HG02623 (cell line): ENCODE results near the gene FZD8.

Source experiments
- ATAC-seq: cut with Tn5 transposase; IDR thresholded peaks from one replicate; pipeline ENCODE4 v1.9.1; 2021; ENCODE audit warnings: moderate library complexity; ENCODE audit not compliant: unreplicated experiment

FZD8 gene

GRCh38 chr10:35641676-35642034 is 441 bp downstream of the FZD8 start:
- peak; percentile 8 for ATAC-seq

- ATAC-seq, result no peak
These were observed 983 bp downstream of the FZD8 start for GRCh38 chr10:35640951-35641675.

- peak; percentile 27 for ATAC-seq
These were observed 1.6 kb downstream of the FZD8 start for GRCh38 chr10:35640474-35640873.

GRCh38 chr10:35639728-35640401 is 2.2 kb downstream of the FZD8 start:
- no peak for ATAC-seq

GRCh38 chr10:35639021-35639727 is 2.9 kb downstream of the FZD8 start:
- no peak for ATAC-seq

GRCh38 chr10:35638101-35638500 is 4.0 kb downstream of the FZD8 start:
- ATAC-seq, result no peak

- ATAC-seq, result no peak
These were observed 4.6 kb downstream of the FZD8 start for GRCh38 chr10:35637462-35637861.

GRCh38 chr10:35636956-35637355 is 5.1 kb downstream of the FZD8 start:
- no peak for ATAC-seq

- ATAC-seq, result peak; percentile 63
These were observed 6.5 kb downstream of the FZD8 start for GRCh38 chr10:35635576-35635975.

GRCh38 chr10:35633006-35633980 is 8.8 kb downstream of the FZD8 start:
- ATAC-seq, result no peak

GRCh38 chr10:35632027-35632426 is 10.1 kb downstream of the FZD8 start:
- ATAC-seq, result no peak

GRCh38 chr10:35631404-35631803 is 10.7 kb downstream of the FZD8 start:
- ATAC-seq, result no peak

GRCh38 chr10:35626971-35627507 is 15.1 kb downstream of the FZD8 start:
- ATAC-seq, result no peak

- no peak for ATAC-seq
These were observed 27.8 kb downstream of the FZD8 start for GRCh38 chr10:35614312-35614711.

- no peak for ATAC-seq
These were observed 28.4 kb downstream of the FZD8 start for GRCh38 chr10:35613597-35614226.

GRCh38 chr10:35613107-35613440 is 29.0 kb downstream of the FZD8 start:
- no peak for ATAC-seq

GRCh38 chr10:35612385-35613106 is 29.6 kb downstream of the FZD8 start:
- ATAC-seq, result no peak

GRCh38 chr10:35611750-35612149 is 30.3 kb downstream of the FZD8 start:
- ATAC-seq, result no peak

- ATAC-seq, result no peak
These were observed 33.8 kb downstream of the FZD8 start for GRCh38 chr10:35608328-35608672.
